ENCODE data around the gene AQP12B.

- no peak for TF ChIP-seq POLR2AphosphoS5 (IDR thresholded peaks at IDR 0.05; ENCODE audit: low read depth, low read length)
- no peak for TF ChIP-seq TAF1 (IDR thresholded peaks at IDR 0.05; ENCODE audit: low read depth, low read length)
These were observed 44.0 kb downstream of the AQP12B start for GRCh38 chr2:240638512-240639160.

All from GM12891 (cell line).